Measurements from ENCODE around the gene L3MBTL1.

Gene L3MBTL1

DNA sequence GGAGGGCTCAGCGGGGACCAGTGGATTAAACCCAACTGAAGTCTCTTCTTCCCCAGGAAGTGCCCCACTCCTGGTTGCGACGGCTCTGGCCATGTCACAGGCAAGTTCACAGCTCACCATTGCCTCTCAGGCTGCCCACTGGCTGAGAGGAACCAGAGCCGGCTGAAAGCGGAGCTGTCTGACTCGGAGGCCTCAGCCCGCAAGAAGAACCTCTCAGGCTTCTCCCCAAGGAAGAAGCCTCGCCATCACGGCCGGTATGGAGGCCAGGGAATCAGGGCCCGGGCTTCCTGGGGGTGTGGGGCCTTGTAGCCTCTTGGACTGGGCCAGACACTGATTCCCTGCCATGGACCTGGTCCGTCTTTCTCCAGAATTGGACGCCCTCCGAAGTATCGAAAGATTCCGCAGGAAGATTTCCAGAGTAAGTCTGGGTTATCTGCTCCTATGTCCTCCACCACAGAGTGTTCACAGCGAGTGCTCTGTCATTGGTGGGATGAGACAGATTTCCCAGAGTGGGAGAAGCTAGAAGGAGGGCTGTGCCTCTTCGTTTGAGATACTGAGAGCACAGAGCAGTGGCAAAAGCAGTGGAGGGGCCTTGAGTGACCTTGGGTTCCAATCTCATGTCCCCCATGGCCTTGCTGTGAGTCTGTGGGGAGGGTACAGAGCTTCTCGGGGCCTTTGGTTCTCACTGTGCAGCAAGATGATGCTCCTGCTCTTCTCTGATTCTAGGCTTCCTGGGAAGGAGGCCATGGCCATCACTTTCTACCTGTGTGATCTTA, 28.7 kb downstream of the L3MBTL1 start:
- DNase-seq: no peak

- no peak for DNase-seq
Observed at GRCh38 chr20:43536817-43537440, 29.4 kb downstream of the L3MBTL1 start.

DNA sequence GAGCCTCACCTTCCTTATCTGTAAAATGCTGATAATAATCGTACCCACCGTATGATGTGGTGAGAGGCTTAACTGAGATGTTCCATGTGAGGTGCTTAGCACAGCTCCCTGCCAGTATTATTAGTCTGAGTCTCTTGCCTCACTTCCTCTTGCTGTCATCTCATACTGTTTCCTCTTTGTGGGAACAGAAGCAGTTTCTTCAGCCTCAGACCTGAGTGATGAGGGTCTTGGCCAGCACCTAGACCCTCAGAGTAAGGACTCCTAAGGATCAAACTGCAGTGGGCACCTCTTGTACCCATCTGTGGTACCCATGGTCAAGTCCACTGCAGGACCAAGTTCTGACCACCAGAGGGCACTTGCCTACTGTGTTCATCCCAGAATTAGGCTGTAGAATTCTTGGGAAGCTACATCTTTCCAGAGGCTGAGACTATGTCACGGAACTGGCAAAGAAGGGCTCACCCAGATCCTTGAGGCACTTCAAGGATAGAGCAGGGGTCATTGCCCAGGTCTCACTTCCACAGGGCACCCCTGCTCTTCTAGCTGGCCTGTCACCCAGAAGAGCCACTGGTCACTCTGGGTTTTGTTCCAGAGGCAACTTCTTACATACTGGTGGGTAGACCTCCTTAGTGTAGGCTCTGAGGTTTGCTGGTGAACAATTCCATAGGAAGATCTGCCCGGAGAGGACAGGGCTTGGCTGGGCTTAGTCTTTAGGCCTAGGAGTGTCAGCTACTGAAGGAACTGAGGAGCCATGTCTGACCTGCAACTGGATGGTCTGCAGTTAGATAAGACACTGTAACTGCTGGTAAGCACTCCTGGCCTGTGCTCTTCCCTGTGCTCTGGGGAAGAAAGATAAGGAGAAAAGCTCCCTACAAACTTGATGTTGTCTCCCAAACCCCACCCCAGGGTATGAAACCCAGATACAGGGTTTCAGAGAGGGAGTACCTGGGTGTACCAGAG, 30.7 kb downstream of the L3MBTL1 start:
- DNase-seq: peak; percentile 34

GRCh38 chr20:43538878-43539700, 31.6 kb downstream of the L3MBTL1 start:
- DNase-seq: no peak

DNA sequence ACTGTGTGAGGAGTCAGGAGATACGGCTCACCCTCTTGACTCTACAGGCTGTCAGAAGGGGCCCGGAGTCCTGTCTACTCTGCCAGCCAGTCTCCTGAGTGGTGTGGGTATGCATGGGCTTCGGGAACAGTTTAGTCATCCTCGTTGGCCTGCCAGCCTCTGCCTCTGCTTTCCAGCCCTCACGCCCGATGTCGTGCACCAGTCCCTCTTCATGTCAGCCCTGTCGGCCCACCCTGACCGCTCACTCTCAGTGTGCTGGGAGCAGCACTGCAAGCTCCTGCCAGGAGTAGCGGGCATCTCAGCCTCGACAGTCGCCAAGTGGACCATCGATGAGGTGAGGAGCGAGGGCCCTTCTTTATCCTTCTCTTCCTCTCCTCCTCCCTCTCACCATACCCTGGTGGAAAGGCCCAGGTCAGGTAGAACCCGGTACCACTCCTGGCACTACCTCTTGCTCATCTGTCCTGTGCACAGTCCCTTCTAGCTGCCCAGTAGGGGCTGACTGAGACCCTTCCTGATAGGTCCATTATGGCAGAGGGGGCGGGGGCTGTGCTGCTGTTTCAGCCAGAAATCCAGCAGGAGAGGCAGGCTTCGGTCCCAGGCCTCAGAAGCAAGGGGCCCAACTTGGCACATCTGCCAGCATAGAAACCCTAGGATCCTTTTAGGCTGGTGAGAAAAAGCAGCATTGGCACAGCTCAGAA, 32.6 kb downstream of the L3MBTL1 start:
- DNase-seq: no peak

GRCh38 chr20:43540673-43541060, 33.2 kb downstream of the L3MBTL1 start:
- DNase-seq: no peak

GRCh38 chr20:43541214-43541613, 33.7 kb downstream of the L3MBTL1 start:
- no peak for DNase-seq

GRCh38 chr20:43542161-43542560, 34.7 kb downstream of the L3MBTL1 start:
- DNase-seq: no peak

GRCh38 chr20:43542674-43543073, 35.2 kb downstream of the L3MBTL1 start:
- no peak for DNase-seq

DNA sequence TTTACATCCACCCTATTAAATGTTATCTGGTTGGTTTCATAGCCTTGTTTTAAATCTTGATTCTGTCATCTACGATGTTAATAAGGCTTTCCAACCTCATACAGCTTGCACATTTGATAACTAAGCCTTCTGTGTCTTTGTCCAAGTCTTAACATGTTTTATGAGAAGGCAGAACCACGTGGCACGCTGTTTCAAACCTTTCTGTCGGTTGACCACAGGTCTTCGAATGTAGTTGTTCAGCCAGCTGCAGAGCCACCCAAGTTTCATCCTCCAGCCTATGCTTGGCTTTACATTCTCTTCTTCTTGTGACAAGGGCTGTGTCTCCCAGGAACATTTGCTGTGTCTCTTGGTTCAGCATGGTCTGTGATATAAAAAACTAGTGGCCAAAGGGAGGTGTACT, 35.6 kb downstream of the L3MBTL1 start:
- no peak for DNase-seq

- DNase-seq: no peak
Observed at GRCh38 chr20:43544501-43544900, 37.0 kb downstream of the L3MBTL1 start.

GRCh38 chr20:43545837-43546578, 38.5 kb downstream of the L3MBTL1 start:
- DNase-seq: no peak

DNA sequence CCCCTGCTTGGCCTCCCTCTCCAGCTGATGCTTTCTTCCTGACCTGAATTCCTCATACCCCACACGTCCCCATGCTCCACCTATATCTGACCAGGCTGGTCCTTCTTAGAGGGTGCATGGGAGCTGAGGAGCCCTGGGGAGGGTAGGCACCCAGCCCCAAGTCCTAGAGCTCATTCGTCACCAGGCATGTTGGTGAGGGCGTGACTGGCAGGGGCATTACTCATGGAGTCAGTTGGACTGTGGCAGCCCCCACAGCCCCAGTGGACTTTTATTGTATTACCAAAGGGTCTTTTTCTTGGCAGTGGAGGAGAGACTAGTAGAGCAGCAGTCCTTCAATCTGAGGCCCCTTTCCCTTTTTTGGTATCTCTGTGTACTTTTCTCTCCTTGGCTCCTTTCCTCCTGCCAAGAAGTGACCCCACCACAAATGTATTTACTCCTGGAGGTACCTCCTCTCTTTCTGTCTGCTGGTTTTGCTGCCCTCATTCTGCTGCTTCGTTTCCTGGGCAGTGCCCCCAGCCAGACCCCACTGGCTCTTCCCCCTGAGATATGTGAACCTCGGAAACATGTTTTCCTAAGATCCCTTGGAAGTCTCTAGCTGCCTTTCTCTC, 40.9 kb downstream of the L3MBTL1 start:
- no peak for DNase-seq

GRCh38 chr20:43549416-43550065, 42.0 kb downstream of the L3MBTL1 start:
- DNase-seq: no peak

DNA sequence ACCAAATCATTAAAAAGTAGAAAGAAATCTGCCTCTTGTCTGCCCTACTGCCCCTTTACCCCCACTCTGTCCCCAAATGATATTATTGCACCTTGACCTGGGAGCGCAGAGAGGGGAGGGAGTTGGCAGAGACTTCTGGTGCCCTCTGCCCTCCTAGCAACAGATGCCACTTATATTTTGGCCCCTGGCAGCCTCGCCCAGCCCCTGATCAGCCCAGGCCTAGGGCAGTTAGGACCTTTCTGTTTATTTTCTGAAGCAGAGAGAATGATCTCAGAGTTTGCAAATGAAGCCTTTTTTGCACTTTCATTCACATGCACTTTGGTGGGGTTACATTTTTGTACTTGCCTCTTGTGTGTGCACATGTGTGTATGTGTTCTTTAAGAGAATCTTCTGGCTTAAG, 43.0 kb downstream of the L3MBTL1 start:
- DNase-seq: no peak

- no peak for DNase-seq
Observed at GRCh38 chr20:43554369-43554768, 46.9 kb downstream of the L3MBTL1 start.

- no peak for DNase-seq
Observed at GRCh38 chr20:43558412-43559146, 51.1 kb downstream of the L3MBTL1 start, which contains the start of gene SGK2. Gene SGK2 (plus strand): TSS chr20:43559027. CDS start chr20:43566496, 7,469 bp downstream.

DNA sequence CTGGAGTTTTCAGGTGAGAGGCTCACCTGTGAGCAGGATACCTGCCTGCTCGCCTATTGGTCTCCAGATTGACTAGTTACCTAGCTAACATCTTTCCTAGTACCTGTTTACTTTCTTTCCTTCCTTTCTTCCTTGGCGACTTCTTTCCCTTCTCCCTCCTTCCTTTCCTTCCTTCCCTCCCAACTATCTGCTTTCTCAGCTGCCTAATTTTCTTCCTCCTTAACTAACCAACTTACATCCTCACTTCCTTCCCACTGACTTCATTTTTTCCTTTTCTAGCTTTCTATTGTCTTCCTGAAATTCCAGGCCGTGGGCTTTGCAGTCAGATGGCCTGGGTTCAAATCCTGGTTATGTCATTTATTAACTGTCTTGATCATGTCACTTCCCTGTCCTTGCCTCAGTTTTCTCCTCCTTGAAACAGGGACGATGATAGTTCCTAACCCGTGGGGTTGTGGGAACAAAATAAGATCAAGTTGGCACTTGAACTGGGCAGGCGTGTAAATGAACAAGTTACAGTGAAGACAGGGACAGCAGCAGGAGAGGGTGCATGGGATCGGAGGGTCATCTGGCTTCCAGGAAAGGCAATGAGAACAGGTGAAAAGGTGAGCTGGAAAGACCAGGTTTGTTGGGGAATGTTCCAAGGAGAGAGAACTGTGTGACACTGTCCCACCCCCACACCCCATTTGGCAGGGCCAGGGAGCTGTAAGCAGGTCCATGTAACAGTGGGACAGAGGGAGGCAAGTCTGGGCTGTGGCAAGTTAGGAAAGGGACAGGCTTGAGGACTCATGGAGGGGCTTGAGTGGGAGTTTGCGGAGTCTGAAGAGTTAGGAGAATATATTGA, 51.9 kb downstream of the L3MBTL1 start:
- no peak for DNase-seq
